Bone marrow (tissue), 2 donors: ENCODE measurements around the gene AMN.

Experiments
- DNase-seq, 2 donors: peaks; one replicate each; lab custom pipeline; 2025; lab: John Stamatoyannopoulos, UW

The AMN gene

GRCh38 chr14:102965971-102966655 is 43.6 kb downstream of the AMN start:
- no peak for DNase-seq

GRCh38 chr14:102966681-102967505 is 44.4 kb downstream of the AMN start:
- DNase-seq = no peak

DNA sequence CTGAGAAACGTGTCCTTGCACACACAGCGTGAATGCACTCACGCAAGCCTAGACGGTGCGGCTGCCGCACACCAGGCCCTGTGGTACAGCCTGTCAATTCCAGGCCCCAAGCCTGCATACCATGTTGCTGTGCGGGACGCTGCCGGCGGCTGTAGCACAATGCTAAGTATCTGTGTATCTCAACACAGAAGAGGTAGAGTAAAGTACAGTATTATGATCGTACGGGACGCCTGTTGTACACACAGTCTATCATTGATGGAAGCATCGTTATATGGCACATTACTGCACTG is 45.0 kb downstream of the AMN start:
- DNase-seq = no peak

- no peak for DNase-seq
Observed at GRCh38 chr14:102968306-102968705, 45.8 kb downstream of the AMN start.

- no peak for DNase-seq
Observed at GRCh38 chr14:102969060-102969791, 46.8 kb downstream of the AMN start.

DNA sequence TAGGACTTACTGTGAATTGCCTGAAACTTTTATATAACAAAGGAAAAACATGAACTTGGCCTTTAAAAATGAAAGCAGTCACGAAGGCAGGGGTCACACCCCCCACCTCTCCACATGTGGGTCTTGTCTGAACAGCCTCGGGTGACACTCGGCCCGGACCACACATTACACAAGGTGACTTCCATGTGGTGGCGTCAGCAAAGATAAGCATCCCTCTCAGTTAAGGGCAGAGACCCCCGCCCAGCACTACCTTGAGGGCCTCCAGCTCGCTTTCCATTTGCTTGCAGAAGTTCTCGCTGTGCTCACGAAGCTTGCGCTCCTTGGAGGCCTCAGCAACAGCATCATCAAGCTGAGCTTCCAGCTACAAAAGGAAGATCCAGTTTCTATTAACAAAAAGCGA is 47.4 kb downstream of the AMN start:
- no peak for DNase-seq

DNA sequence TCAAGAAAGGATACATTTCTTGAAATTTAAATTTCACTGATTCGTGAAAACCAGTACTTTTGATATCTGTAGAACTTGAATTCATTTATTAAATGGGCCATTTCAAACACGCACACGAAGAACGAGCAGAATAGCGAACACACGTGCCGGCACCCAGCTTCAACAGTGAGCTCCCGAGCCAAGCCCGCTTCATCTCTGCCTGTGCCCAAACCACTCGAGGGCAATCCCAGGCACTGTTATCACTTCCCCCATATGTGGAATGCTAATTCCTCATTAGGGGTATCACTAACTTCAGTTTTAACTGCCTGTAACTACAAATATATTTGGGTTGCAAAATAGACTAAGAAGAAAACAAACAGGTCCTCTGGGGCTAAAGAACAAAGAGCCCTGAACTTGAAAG is 48.0 kb downstream of the AMN start:
- DNase-seq = no peak

GRCh38 chr14:102971314-102971713 is 48.9 kb downstream of the AMN start:
- DNase-seq = no peak

GRCh38 chr14:102971836-102972606 is 49.6 kb downstream of the AMN start:
- DNase-seq = no peak

DNA sequence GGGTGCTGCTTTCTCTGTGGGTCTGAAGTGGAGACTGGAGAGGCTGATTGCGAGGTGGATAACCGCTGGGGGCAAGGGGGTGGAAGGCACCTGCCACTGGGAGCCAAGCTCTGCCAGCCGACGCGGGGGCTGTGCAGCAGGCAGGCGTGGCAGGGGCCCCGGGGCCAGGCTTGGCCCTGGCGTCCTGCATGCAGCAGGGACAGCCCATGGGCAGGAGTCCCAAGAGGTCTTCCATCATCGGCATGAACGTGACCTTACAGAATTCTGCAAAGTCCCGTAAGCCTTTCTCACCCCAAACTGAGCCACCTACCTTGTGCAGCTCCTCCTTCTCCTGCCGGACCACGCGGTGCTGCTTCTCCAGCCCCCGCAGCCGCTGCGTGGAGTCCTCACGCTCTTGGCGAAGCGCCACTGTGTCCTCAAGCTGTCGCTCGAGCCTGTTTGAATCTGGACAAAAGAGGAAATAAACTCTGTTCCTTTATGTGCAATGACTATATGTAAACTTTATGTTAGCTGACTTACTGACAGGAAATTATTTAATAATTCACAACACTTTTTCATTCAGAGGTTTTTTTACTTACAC is 51.3 kb downstream of the AMN start:
- DNase-seq = no peak

GRCh38 chr14:102975662-102976061 is 53.2 kb downstream of the AMN start:
- no peak for DNase-seq

GRCh38 chr14:102977475-102977874 is 55.0 kb downstream of the AMN start:
- no peak for DNase-seq

GRCh38 chr14:102979406-102979805 is 56.9 kb downstream of the AMN start:
- DNase-seq = no peak

- no peak for DNase-seq
Observed at GRCh38 chr14:102980409-102980810, 57.9 kb downstream of the AMN start.
